CD8-positive, alpha-beta memory T cell (primary cell): ENCODE data around the gene LBR. TPM values are rescaled to one million over a fixed set of nuclear protein-coding genes. Genes with fewer than 3 reads are reported as not detected.
A peak's percentile ranks its signal among the peaks of the same experiment; 100 is the strongest.

Source experiments
- CTCF ChIA-PET: fragments of 350-600 bp; sonication (Branson Sonifier 250); formaldehyde crosslinking; loops from one replicate; lab custom pipeline; 2021; ENCODE audit warnings: antibody characterized with exemption; lab: Charles Lee
- POLR2A ChIA-PET: fragments of 350-600 bp; sonication (Branson Sonifier 250); formaldehyde crosslinking; loops from one replicate; lab custom pipeline; 2021; ENCODE audit warnings: antibody characterized with exemption; lab: Charles Lee
- DNase-seq, 5 donors: peaks; one replicate each; pipeline versions ENCODE4 v3.0.0 to v3.0.0-alpha.2; 2020 to 2022; ENCODE audit warnings: mixed read lengths in 1 of 5
- H3K27ac ChIP-seq: one replicate; pipeline ENCODE4 v1.7.0; 2013; ENCODE audit warnings: low read depth, mild to moderate bottlenecking, low read length, moderate library complexity
- H3K27me3 ChIP-seq: 2 replicates; pipeline ENCODE4 v1.7.0; 2013; ENCODE audit warnings: low read length, mild to moderate bottlenecking; ENCODE audit not compliant: insufficient read depth, poor library complexity, severe bottlenecking
- H3K36me3 ChIP-seq: 2 replicates; pipeline ENCODE4 v1.7.0; 2013; ENCODE audit warnings: mild to moderate bottlenecking, low read length, moderate library complexity; ENCODE audit not compliant: insufficient read depth
- H3K4me1 ChIP-seq: 2 replicates; pipeline ENCODE4 v1.7.0; 2013; ENCODE audit warnings: mild to moderate bottlenecking, low read length, moderate library complexity; ENCODE audit not compliant: insufficient read depth
- H3K4me3 ChIP-seq: 2 replicates; pipeline ENCODE4 v1.7.0; 2013; ENCODE audit warnings: mild to moderate bottlenecking, low read length
- H3K9me3 ChIP-seq: 2 replicates; pipeline ENCODE4 v1.7.0; 2013; ENCODE audit warnings: mild to moderate bottlenecking, low read length
- H3K27ac Mint-ChIP-seq, 8 donors: one replicate each; pipeline ENCODE4 v1.8.0; 2020 to 2021; ENCODE audit warnings: mixed read lengths in 8 of 8, mild to moderate bottlenecking in 6 of 8, inconsistent platforms in 3 of 8, moderate library complexity in 3 of 8
- H3K27me3 Mint-ChIP-seq, 2 donors: one replicate each; pipeline ENCODE4 v1.8.0; 2020 to 2021; ENCODE audit warnings: mixed read lengths in 2 of 2, mild to moderate bottlenecking in 1 of 2, moderate library complexity in 1 of 2
- H3K36me3 Mint-ChIP-seq, 3 donors: one replicate each; pipeline ENCODE4 v1.8.0; 2020 to 2021; ENCODE audit warnings: mixed read lengths in 3 of 3, inconsistent platforms in 1 of 3, mild to moderate bottlenecking in 1 of 3
- H3K4me1 Mint-ChIP-seq, 3 donors: one replicate each; pipeline ENCODE4 v1.8.0; 2020 to 2021; ENCODE audit warnings: mixed read lengths in 3 of 3, inconsistent platforms in 1 of 3, mild to moderate bottlenecking in 1 of 3
- H3K4me3 Mint-ChIP-seq, 7 donors: one replicate each; pipeline ENCODE4 v1.8.0; 2020 to 2021; ENCODE audit warnings: mixed read lengths in 7 of 7, mild to moderate bottlenecking in 6 of 7, moderate library complexity in 4 of 7, inconsistent platforms in 2 of 7
- H3K9me3 Mint-ChIP-seq, 5 donors: one replicate each; pipeline ENCODE4 v1.8.0; 2020 to 2022; ENCODE audit warnings: mixed read lengths in 5 of 5, mild to moderate bottlenecking in 3 of 5, moderate library complexity in 2 of 5, inconsistent platforms in 1 of 5
- polyA plus RNA-seq: library from polyadenylated mRNA; unstranded; fragments of 300-500 nt; fragmentation: Illumina TruSeq; gene quantifications from one replicate; pipeline ENCODE4 v1.2.3, GENCODE V29; 2021
- total RNA-seq, 2 experiments: library from RNA; stranded (reverse); gene quantifications; one replicate each; pipeline ENCODE4 v1.2.3, GENCODE V29; 2021

Gene LBR
- total and polyA plus RNA-seq, 3 experiments from 2014 or later: 110 to 132 (median 125) TPM

DNA sequence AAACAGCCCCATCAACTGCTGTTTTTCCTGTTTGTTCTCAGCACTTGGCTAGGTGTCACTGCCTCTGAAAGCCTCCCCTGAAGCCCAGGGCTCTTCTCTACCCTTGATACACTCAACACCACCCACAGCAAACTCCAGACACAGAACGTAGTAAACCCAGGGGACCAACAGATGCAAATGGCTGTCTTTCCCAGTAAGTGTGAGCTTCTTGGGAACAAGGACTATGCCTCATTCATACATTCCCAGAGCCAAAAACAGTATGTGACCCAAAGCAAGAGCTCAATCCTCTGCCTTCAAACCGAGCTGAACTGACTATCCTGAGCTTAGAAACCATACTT lies 4.4 kb downstream of the LBR start:
- Histone ChIP-seq H3K27me3 (no peaks in the 10 kb centered on the region), H3K9me3 (no peaks in the 10 kb centered on the region), H3K36me3 (peaks cover 16% of the 10 kb centered on the region), H3K4me3 (no peak overlapping the region), H3K27ac (no peak overlapping the region), H3K4me1 (peaks cover 42% of the 10 kb centered on the region)
- H3K36me3 Mint-ChIP-seq: peaks cover 0 to 55% (median 8%) of the 10 kb centered on the region in 3 donors
- ChIA-PET POLR2A (no interaction called here), CTCF (interaction anchor here (1.2 kb wide), 1 partner anchor 51 kb away, joined by 5 read pairs; no protein-coding TSS in a partner anchor)
- DNase-seq: no peak
- H3K27ac Mint-ChIP-seq: peak overlapping the region; percentile 15 to 88 (median 70)
- H3K4me1 Mint-ChIP-seq: peaks cover 64 to 72% (median 72%) of the 10 kb centered on the region in 3 donors
- H3K4me3 Mint-ChIP-seq: peak overlapping the region in 6 of 7 donors; percentile 5 to 63 (median 42)
- no peaks in the 10 kb centered on the region for H3K27me3 Mint-ChIP-seq
- H3K9me3 Mint-ChIP-seq: no peaks in the 10 kb centered on the region

- peak overlapping the region in 6 of 7 donors; percentile 5 to 63 (median 42) for H3K4me3 Mint-ChIP-seq
- H3K27ac ChIP-seq: no peak overlapping the region
- H3K27me3 Mint-ChIP-seq: no peaks in the 10 kb centered on the region
- no peak overlapping the region for H3K4me3 ChIP-seq
- H3K36me3 Mint-ChIP-seq: peaks cover 0 to 58% (median 11%) of the 10 kb centered on the region in 3 donors
- CTCF ChIA-PET: interaction anchor here (1.2 kb wide), 1 partner anchor 52 kb away, joined by 5 read pairs; no protein-coding TSS in a partner anchor
- peaks cover 17% of the 10 kb centered on the region for H3K36me3 ChIP-seq
- H3K9me3 ChIP-seq: no peaks in the 10 kb centered on the region
- H3K9me3 Mint-ChIP-seq: no peaks in the 10 kb centered on the region
- POLR2A ChIA-PET: no interaction called here
- peaks cover 42% of the 10 kb centered on the region for H3K4me1 ChIP-seq
- no peaks in the 10 kb centered on the region for H3K27me3 ChIP-seq
- peaks cover 65 to 75% (median 74%) of the 10 kb centered on the region in 3 donors for H3K4me1 Mint-ChIP-seq
- no peak for DNase-seq
- peak overlapping the region; percentile 19 to 88 (median 70) for H3K27ac Mint-ChIP-seq
Observed at GRCh38 chr1:225422795-225423517, 4.9 kb downstream of the LBR start.

- Mint-ChIP-seq H3K4me1 (peaks cover 67 to 79% (median 75%) of the 10 kb centered on the region in 3 donors), H3K4me3 (peak overlapping the region in 3 of 7 donors; percentile 8 to 13 (median 9)), H3K36me3 (peaks cover 0 to 65% (median 15%) of the 10 kb centered on the region in 3 donors), H3K9me3 (no peaks in the 10 kb centered on the region), H3K27me3 (no peaks in the 10 kb centered on the region), H3K27ac (peak overlapping the region; percentile 19 to 90 (median 60))
- no peak overlapping the region for H3K27ac ChIP-seq
- peaks cover 23% of the 10 kb centered on the region for H3K36me3 ChIP-seq
- DNase-seq: no peak
- POLR2A ChIA-PET: interaction anchor here (1.0 kb wide), 1 partner anchor 45 kb away, joined by 4 read pairs; no protein-coding TSS in a partner anchor
- H3K9me3 ChIP-seq: no peaks in the 10 kb centered on the region
- no peak overlapping the region for H3K4me3 ChIP-seq
- no peaks in the 10 kb centered on the region for H3K27me3 ChIP-seq
- CTCF ChIA-PET: interaction anchor here (1.5 kb wide), 1 partner anchor 51 kb away, joined by 3 read pairs; no protein-coding TSS in a partner anchor
- H3K4me1 ChIP-seq: peaks cover 42% of the 10 kb centered on the region
Observed at GRCh38 chr1:225422031-225422605, 5.7 kb downstream of the LBR start.

GRCh38 chr1:225418598-225418997 lies 9.2 kb downstream of the LBR start:
- Mint-ChIP-seq H3K4me1 (peaks cover 51 to 62% (median 54%) of the 10 kb centered on the region in 3 donors), H3K9me3 (no peaks in the 10 kb centered on the region), H3K27me3 (no peaks in the 10 kb centered on the region), H3K4me3 (no peak overlapping the region), H3K36me3 (peaks cover 5 to 90% (median 25%) of the 10 kb centered on the region in 3 donors), H3K27ac (peak overlapping the region in 4 of 8 donors; percentile 48 to 78 (median 54))
- ChIA-PET CTCF (interaction anchor here (0.6 to 1.4 kb wide), 2 partner anchors 51 to 56 kb away, joined by 3 to 6 read pairs; no protein-coding TSS in a partner anchor), POLR2A (interaction anchor here (0.9 kb wide), 1 partner anchor 26 kb away, joined by 3 read pairs; no protein-coding TSS in a partner anchor)
- Histone ChIP-seq H3K4me3 (no peak overlapping the region), H3K27ac (no peak overlapping the region), H3K4me1 (peaks cover 10% of the 10 kb centered on the region), H3K36me3 (peaks cover 40% of the 10 kb centered on the region), H3K9me3 (no peaks in the 10 kb centered on the region), H3K27me3 (no peaks in the 10 kb centered on the region)
- DNase-seq: no peak

DNA sequence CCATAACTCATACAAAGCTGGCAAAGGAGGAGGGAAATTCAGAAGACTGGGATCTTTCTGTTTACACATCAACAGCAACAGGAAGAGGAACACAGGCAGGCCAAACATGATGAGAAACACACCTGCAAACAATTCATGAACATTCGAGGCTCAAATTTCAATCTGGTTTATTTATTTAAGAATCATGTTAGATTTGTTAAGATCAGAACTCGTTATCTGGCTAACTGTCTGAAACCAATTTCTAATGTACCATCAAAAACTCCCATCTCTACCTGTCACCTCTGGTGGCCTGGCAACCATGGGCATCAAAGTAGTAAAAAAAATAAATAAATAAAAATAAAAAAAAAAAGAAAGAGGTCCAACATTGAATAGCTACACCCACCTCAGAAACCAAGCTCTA lies 9.8 kb downstream of the LBR start:
- no peaks in the 10 kb centered on the region for H3K27me3 ChIP-seq
- H3K27ac ChIP-seq: no peak overlapping the region
- H3K9me3 ChIP-seq: no peaks in the 10 kb centered on the region
- Mint-ChIP-seq H3K36me3 (peaks cover 5 to 91% (median 26%) of the 10 kb centered on the region in 3 donors), H3K27me3 (no peaks in the 10 kb centered on the region), H3K27ac (peak overlapping the region in 3 of 8 donors; percentile 32 to 78 (median 57)), H3K9me3 (no peaks in the 10 kb centered on the region), H3K4me1 (peaks cover 46 to 57% (median 49%) of the 10 kb centered on the region in 3 donors), H3K4me3 (no peak overlapping the region)
- H3K36me3 ChIP-seq: peaks cover 43% of the 10 kb centered on the region
- ChIA-PET CTCF (interaction anchor here (0.6 to 1.4 kb wide), 2 partner anchors 51 to 57 kb away, joined by 3 to 6 read pairs; no protein-coding TSS in a partner anchor), POLR2A (interaction anchor here (0.9 kb wide), 1 partner anchor 27 kb away, joined by 3 read pairs; no protein-coding TSS in a partner anchor)
- no peak overlapping the region for H3K4me3 ChIP-seq
- no peak for DNase-seq
- H3K4me1 ChIP-seq: peaks cover 4% of the 10 kb centered on the region

DNA sequence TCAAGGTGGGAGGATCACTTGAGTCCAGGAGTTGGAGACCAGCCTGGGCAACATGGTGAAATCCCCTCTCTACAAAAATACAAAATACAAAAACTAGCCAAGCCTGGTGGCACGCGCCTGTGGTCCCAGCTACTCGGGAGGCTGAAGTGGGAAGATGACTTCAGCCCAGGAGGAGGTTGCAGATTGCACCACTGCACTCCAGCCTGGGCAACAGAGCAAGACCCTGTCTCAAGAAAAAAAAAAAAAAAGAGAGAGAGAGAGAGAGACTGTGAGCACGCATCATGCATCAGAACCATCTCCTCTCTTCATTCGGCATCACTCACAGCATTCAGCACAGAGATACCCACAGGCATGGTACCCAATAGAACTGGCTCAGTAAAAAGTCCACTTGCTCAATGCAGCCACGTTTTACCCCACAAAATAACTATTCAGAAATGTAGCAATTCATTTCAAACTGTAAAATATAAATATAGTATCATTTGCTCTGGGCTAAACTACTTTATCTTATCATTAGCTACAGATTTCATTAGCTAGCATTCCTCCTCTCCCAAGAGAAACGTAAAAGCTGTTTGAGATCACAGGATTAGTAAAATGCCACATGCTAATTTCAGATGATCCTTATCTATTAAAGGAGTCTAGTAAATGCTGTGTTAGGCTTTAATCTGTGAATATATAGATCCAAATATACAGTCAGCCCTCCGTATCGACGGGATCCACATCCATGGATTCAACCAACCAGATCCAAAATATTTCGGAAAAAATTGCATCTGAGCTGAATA lies 11.7 kb downstream of the LBR start:
- CTCF ChIA-PET: no interaction called here
- peak overlapping the region in 1 of 8 donors; percentile 54 for H3K27ac Mint-ChIP-seq
- H3K9me3 Mint-ChIP-seq: no peaks in the 10 kb centered on the region
- no peaks in the 10 kb centered on the region for H3K27me3 Mint-ChIP-seq
- Histone ChIP-seq H3K4me3 (no peak overlapping the region), H3K27me3 (no peaks in the 10 kb centered on the region), H3K4me1 (no peaks in the 10 kb centered on the region), H3K9me3 (no peaks in the 10 kb centered on the region), H3K36me3 (peaks cover 51% of the 10 kb centered on the region), H3K27ac (no peak overlapping the region)
- H3K4me3 Mint-ChIP-seq: no peak overlapping the region
- no peak for DNase-seq
- POLR2A ChIA-PET: no interaction called here
- H3K36me3 Mint-ChIP-seq: peaks cover 5 to 94% (median 29%) of the 10 kb centered on the region in 3 donors
- H3K4me1 Mint-ChIP-seq: peaks cover 31 to 39% (median 31%) of the 10 kb centered on the region in 3 donors

- Mint-ChIP-seq H3K4me1 (peaks cover 27 to 35% (median 28%) of the 10 kb centered on the region in 3 donors), H3K27ac (peak overlapping the region in 2 of 8 donors; percentile 28 to 44), H3K4me3 (no peak overlapping the region), H3K9me3 (no peaks in the 10 kb centered on the region), H3K27me3 (no peaks in the 10 kb centered on the region), H3K36me3 (peaks cover 5 to 95% (median 31%) of the 10 kb centered on the region in 3 donors)
- ChIA-PET POLR2A (no interaction called here), CTCF (no interaction called here)
- Histone ChIP-seq H3K27me3 (no peaks in the 10 kb centered on the region), H3K4me1 (no peaks in the 10 kb centered on the region), H3K36me3 (peaks cover 57% of the 10 kb centered on the region), H3K27ac (no peak overlapping the region), H3K4me3 (no peak overlapping the region), H3K9me3 (no peaks in the 10 kb centered on the region)
- no peak for DNase-seq
Observed at GRCh38 chr1:225415307-225415706, 12.5 kb downstream of the LBR start.
